NOMO-1 treated with DMSO at 0.1 percent for 48 hours (cell line): ENCODE data around the gene ACACA.
"Not testable (repeated sequence)": the region's sequence is repeated elsewhere in the genome, so short reads cannot be mapped to it uniquely, and the experiment has no call there.

Experiments
- DNase-seq: peaks from one replicate; lab custom pipeline; 2025; ENCODE audit not compliant: unreplicated experiment; lab: John Stamatoyannopoulos, UW

ACACA gene

GRCh38 chr17:37356796-37357569 lies 49.7 kb downstream of the ACACA start:
- not testable (repeated sequence) for DNase-seq

DNA sequence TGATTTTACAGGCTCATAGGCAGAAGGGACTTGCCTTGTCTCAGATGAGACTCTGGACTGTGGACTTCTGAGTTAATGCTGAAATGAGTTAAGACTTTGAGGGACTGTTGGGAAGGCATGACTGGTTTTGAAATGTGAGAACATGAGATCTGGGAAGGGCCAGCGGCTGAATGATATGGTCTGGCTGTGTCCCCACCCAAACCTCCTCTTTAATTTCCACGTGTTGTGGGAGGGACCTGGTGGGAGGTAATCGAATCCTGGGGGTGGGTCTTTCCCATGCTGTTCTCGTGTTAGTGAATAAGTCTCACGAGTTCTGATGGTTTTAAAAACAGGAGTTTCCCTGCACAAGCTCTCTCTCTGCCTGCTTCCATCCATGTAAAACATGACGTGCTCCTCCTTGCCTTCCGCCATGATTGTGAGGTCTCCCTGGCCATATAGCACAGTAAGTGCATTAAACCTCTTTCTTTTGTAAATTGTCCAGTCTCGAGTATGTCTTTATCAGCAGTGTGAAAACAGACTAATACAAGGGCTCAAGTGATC lies 59.7 kb downstream of the ACACA start:
- DNase-seq, result not testable (repeated sequence)

DNA sequence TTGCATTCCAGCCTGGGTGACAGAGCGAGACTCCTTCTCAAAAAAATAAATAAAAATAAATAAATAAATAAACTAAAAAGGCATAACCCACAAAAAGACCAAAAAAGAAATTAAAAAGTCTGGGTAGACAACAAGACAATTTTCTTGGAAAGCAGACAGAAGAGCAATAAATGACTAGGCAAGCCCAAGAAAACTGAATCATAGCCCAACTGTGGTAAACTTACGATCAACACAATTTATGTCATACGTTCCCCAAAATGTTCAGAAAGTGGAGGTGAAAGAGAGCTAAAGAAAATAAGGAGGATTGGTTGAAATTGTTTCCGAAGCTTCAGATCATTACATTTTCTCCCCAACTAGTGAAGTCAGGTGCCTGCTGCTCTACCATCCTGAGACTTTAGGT lies 62.1 kb downstream of the ACACA start:
- DNase-seq, result no peak

DNA sequence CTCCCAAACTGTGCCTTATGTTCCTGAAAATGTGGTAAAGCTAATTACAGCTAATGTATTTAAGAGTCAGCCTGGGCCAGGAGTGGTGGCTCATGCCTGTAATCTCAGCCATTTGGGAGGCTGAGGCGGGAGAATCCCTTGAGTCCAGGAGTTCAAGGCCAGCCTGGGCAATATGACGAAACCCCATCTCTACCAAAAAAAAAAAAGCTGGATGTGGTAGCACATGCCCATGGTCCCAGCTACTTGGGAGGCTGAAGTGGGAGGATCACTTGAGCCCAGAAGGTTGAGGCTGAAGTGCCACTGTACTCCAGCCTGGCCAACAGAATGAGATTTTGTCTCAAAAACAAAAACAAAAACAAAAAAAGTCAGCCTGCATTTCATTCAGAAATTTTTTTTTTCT lies 64.0 kb downstream of the ACACA start:
- no peak for DNase-seq

DNA sequence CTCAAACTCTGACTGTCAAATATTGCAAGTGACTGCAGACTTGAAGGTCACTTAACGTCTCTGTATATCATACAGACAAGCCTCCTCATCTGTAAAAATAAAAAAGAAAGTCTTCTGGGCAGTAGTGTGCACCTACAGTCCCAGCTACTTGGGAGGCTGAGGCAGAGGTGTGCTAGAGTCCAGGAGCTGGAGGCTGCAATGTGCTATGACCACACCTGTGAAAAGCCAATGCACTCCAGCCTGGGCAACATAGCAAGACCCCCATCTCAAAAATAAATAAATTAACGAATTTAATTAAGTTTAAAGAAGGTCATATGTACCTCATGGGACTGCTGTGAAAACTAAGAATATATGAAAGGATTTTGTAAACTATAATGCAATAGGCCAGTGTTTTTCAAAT lies 65.8 kb downstream of the ACACA start:
- no peak for DNase-seq

GRCh38 chr17:37339321-37339720 lies 67.3 kb downstream of the ACACA start:
- DNase-seq, result no peak

DNA sequence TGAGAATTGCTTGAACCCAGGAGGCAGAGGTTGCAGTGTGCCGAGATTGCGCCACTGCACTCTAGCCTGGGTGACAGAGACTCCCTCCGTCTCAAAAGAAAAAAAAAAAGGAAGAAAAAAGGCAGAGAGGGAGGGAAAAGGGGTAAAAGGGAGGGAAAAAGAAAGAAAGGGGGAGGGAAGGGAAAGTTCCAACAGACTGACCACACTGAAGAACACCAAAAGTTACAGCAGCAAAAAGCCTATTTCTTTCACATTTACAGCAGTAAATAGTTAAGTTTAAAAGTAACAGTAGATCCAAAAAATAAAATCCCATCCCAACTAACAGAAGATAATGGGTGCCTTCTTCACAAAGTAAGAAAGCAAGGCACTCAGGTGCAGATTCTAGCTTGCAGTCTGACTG lies 67.8 kb downstream of the ACACA start:
- DNase-seq, result no peak

- DNase-seq, result no peak
Measured at GRCh38 chr17:37327341-37328090, 79.1 kb downstream of the ACACA start.

- DNase-seq, result no peak
Measured at GRCh38 chr17:37322826-37323561, 83.6 kb downstream of the ACACA start.

DNA sequence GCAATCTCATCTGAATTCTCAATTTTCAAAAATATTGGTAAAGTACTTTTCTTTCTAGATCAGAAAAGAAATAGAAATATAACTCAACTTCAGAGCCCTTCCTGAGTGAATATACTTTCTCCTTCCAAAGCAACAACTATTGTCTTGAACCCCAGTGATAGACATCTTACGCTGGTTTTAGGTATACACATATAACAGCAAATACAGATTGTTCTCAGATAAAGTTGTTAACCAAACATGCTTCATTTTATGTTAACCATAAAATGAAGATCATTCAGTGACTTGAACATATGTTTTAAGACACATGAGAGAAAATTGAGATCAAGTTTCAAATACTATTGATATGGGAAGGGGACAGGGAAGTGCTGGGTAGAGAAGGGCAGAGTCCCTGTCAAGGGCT lies 84.5 kb downstream of the ACACA start:
- DNase-seq, result no peak

- peak; percentile 63 for DNase-seq
Measured at GRCh38 chr17:37318931-37319594, 87.6 kb downstream of the ACACA start.

GRCh38 chr17:37317867-37318266 lies 88.8 kb downstream of the ACACA start:
- no peak for DNase-seq

DNA sequence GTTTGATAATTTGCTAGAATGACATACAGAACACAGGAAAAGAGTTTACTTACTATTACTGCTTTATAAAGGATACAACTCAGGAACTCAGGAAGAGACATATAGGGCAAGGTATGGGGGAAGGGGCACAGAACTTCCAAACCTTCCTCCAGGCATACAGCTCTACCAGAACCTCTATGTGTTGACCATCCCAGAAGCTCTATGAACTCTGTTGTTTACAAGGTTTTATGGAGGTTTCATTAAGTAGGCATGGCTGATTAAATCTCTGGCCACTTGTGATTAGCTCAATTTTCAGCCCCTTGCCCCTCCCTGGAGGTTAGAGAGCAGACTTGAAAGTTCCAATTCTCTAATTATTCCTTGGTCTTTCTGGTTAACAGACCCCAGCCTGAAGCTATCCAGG lies 91.0 kb downstream of the ACACA start:
- no peak for DNase-seq

DNA sequence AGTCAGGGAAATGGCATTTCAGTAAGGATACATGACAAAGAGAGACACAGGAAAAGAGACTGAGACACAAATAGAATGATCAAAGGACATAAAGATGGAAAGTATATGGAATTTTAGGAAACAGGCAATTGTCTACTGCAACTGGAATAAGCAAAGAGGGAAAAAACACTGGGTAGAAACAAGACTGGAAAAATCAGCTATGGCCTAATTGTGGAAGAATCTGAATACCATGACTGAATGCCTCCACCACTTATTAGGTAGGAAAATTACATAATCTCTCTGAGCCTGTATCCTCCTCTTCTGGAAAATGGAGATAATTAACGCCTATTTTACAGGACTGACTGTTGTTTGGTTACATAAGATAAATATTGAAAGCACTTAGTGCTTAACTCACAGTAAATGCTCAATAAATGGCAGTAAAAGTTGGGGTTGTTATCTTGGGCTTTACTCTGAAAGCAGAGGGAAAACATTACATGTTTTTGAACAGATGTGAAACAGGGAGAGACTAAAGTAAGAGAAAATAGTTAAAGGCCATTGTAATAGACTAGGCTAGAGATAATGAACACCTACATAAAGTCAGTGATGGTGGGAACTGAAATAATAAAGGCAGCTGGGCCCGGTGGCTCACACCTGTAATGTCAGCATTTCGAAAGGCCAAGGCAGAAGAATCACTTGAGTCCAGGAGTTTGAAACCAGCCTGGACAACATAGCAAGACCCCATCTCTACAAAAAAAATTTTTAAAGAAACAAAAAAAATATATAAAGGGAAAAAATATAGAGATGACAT lies 94.3 kb downstream of the ACACA start:
- no peak for DNase-seq

GRCh38 chr17:37310940-37311339 lies 95.7 kb downstream of the ACACA start:
- DNase-seq, result peak; percentile 92

GRCh38 chr17:37309051-37309450 lies 97.6 kb downstream of the ACACA start:
- DNase-seq, result no peak

GRCh38 chr17:37305406-37305905 lies 101.2 kb downstream of the ACACA start:
- DNase-seq, result no peak

DNA sequence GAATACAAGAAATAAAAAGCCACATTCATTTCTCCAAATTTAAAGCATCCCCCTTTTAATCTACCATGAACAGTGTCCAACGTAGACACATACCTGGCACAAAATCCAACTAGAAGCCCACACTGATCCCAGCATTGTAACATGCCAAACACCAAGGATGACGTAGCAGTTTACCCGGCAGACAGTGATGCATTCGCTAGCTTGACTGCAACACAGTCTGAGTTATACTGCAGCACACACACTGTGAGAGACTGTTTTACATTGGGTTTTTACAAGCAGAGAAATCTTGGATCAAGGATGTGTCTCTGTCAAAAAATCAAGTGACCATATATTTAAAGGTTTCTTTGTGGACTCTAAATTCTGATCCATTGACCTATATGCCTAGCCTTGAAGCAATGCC lies 105.3 kb downstream of the ACACA start:
- no peak for DNase-seq

DNA sequence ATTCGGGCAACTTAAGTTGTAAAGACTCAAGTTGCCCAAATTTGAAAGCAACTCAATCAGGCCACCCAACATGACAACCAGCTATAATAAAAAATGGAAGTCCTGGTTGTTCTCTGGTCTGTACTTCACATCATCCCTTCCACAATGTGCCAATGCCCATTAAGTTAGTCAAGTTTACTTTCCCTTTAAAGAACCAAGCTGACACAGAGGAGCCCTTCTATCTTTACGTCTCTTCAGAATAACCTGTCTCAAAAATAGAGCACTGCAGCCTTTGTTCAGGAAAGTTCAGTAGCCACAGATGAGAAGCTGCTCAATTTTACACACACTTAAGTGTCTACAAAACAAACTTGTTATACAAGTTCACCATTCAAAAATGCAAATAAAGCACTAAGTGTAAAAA lies 106.0 kb downstream of the ACACA start:
- no peak for DNase-seq
